Lower leg skin (tissue), 4 donors: ENCODE measurements around the gene TMEM156. TPM values are rescaled to one million over a fixed set of nuclear protein-coding genes. Genes with fewer than 3 reads are reported as not detected.

Experiments
- DNase-seq, 2 donors: peaks; one replicate each; pipeline ENCODE4 v3.0.0-alpha.2; 2019; ENCODE audit warnings: low spot score in 2 of 2
- H3K4me3 ChIP-seq: fragments of 200-600 bp; sonication (generic); 2 replicates; pipeline ENCODE4 v1.5.1; 2017; ENCODE audit warnings: mild to moderate bottlenecking, low read depth; ENCODE audit not compliant: poor library complexity, severe bottlenecking
- POLR2A ChIP-seq, 2 donors: fragments of 450-650 bp; IDR thresholded peaks; one replicate each; pipeline ENCODE4 v1.6.1; 2016 to 2017; ENCODE audit warnings: antibody characterized with exemption in 2 of 2, mild to moderate bottlenecking in 1 of 2, moderate library complexity in 1 of 2
- WGBS, 2 donors: methylation state at CpG; one replicate each; pipeline ENCODE4 v1.1.5; 2018; 5-methylcytosine and 5-hydroxymethylcytosine counted together
- intact Hi-C: fragments of 100-400 bp; cut with DNase I; formaldehyde crosslinking; loops from one replicate; pipeline ENCODE4 v1.15.0; 2023; ENCODE audit warnings: low total_unique reads
- total RNA-seq, 4 donors: library from RNA; depleted of rRNA; stranded (reverse); fragments of >200 nt; gene quantifications; one replicate each; pipeline ENCODE4 v1.1.0, GENCODE V29; 2016
- TF ChIP-seq, protein P1 (sequence below), 3 donors: fragments of 450-650 bp; IDR thresholded peaks; one replicate each; pipeline ENCODE4 v1.5.1; 2016; ENCODE audit warnings: antibody characterized with exemption in 3 of 3, mild to moderate bottlenecking in 3 of 3, moderate library complexity in 2 of 3

The TMEM156 gene
- total RNA-seq, 4 donors from 2014 or later = 0.12 to 0.52 (median 0.23) TPM; not detected in 1

DNA sequence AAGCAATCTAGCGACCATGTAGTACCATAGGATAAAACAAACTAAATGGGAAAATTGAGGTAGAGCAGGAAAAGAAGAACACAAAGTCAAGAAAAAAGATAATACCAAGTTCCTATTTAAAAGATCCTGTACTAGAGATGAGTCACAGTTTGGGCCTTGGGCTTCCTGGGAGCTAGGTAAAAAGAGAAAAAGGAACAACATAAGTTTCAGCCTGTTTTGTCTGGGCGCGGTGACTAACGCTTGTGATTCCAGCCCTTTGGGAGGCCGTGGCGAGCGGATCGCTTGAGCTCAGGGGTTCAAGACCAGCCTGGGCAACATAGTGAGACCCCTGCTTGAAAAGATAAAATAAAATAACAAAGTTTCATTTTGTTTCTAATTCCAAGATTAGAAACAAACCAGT lies 14.0 kb upstream of the TMEM156 start:
- TF ChIP-seq, protein P1, sequence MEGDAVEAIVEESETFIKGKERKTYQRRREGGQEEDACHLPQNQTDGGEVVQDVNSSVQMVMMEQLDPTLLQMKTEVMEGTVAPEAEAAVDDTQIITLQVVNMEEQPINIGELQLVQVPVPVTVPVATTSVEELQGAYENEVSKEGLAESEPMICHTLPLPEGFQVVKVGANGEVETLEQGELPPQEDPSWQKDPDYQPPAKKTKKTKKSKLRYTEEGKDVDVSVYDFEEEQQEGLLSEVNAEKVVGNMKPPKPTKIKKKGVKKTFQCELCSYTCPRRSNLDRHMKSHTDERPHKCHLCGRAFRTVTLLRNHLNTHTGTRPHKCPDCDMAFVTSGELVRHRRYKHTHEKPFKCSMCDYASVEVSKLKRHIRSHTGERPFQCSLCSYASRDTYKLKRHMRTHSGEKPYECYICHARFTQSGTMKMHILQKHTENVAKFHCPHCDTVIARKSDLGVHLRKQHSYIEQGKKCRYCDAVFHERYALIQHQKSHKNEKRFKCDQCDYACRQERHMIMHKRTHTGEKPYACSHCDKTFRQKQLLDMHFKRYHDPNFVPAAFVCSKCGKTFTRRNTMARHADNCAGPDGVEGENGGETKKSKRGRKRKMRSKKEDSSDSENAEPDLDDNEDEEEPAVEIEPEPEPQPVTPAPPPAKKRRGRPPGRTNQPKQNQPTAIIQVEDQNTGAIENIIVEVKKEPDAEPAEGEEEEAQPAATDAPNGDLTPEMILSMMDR (IDR thresholded peaks at IDR 0.05) = no peak
- TF ChIP-seq POLR2A (IDR thresholded peaks at IDR 0.05) = no peak
- no peak for DNase-seq
- WGBS, 2 donors = 67 to 86% methylated on average over 8 of the region's 8 CpGs
- no peak overlapping the region for H3K4me3 ChIP-seq
- intact Hi-C loops = no loop called here

DNA sequence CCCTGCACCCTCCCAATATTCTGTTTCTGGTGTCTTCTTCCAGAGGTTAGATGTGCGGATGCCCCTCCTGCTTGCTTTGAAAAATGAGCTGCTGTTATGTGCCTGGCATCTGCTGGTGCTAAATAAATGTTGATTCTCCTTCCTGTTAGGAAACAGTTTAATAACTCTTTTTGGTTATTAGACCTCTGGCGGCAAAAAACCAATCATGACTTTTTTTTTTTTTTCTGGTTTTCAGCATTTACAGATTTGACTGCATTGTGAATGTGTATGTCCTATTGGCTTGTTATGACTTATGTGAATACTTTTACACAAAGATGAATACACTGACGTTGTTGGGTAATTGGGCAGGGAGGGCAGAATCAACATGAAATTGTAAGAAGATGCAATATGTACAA lies 13.6 kb upstream of the TMEM156 start:
- no peak for DNase-seq
- no peak for TF ChIP-seq POLR2A (IDR thresholded peaks at IDR 0.05)
- TF ChIP-seq, protein P1 (IDR thresholded peaks at IDR 0.05) = no peak
- intact Hi-C loops = no loop called here
- WGBS, 2 donors = 20 to 21% methylated on average over 3 of the region's 3 CpGs
- H3K4me3 ChIP-seq = no peak overlapping the region

DNA sequence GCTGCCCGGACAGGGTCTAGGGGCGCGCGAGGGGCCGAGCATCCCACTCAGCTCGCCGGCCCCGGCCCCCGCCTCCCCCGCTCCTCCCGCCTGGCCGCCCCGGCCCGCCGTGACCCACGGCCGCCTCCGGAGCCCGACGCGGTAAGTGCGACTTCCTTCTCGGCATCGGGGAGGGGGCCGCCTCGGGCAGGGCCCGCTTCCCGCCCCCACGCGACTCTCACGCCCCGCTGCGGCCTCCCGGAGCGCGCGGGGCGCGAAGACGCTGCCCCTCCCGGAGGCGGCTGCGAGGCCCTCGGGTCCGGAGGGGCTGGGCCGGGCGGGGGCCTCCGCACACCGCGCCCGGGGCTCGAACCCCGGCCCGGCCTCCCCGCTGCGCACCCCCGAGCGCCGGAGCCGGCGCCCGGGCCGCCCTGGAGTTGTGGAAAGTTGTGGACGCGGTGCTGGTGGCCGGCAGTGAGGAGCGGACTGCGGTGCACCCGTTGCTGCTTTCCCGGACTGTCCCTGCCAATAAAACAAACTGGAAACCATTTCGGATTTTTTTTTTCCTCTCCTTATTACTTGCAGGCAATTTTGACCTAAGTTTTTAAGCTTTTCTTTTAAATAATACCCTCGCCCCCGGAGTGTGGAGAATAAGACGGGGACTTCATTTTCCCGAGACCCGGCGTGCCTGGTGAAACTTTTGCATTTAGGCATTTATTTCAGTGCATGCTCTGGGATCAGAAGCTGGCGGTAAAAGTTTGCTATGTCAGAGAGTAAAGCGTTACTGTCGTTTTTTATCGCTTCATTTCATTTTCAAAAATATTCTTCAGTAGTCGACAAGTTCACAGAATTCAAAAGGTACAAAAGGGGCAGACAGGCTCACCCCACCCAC lies 13.0 kb upstream of the TMEM156 start:
- TF ChIP-seq POLR2A (IDR thresholded peaks at IDR 0.05) = no peak
- intact Hi-C loops = no loop called here
- peak overlapping the region; percentile 77 for H3K4me3 ChIP-seq
- DNase-seq = no peak
- 0 to 1% methylated on average over 30 to 37 of the region's 82 CpGs for WGBS, 2 donors

DNA sequence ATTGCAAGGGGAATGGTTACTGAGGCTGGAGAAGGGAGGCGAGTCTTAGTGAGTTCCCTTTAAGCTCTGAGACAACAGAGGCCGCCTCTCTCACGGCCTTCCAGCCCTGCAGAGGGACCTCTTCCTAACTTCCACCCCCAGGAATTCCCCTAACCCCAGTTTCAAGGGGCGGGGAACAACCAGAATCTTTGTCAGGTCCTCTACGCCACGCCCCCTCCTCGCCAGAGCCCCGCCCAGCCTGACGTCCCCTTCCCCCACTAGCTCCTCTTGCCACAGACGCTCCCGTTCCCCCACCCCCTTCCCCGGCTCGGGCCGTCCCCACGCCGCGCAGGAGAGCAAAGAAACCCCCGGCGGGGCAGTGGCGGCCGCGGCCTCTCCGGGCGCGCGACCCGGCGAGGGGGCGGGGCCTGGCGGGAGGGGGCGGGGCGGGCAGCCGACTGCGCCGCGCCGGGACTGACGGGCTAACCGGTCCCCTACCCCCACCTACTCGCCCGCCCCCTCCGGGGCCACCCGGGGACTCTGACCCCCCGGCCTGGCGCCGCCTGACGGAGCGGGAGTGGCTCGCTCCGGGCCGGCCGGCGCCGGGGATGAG lies 12.3 kb upstream of the TMEM156 start:
- peak; percentile 90 to 98 for DNase-seq
- TF ChIP-seq, protein P1 (IDR thresholded peaks at IDR 0.05) = no peak
- no peak for TF ChIP-seq POLR2A (IDR thresholded peaks at IDR 0.05)
- peak overlapping the region; percentile 77 for H3K4me3 ChIP-seq
- WGBS, 2 donors = 0% methylated on average over 32 to 38 of the region's 54 CpGs
- intact Hi-C loops = no loop called here

DNA sequence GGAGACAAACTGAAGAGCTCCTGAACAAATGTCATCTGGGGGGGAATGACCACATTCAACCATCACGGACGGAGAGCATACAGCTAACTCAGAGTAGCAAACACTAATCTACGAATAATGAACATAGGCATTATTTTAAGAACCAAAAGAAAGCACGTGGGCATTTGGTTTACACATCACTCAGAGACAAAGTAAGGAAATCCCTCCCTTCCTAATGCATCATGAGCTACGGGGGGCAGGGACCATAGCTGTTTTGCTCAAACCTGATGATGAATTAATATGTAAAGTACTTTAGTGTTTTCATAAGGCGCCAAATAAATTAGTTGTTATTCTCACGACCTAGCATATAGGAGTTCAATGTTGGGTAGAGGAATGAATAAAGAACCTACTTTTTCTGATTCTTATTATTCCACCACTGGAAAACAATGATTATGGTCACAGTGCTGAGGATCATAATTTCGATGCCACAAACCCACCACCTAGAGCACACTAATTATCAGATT lies 11.7 kb upstream of the TMEM156 start:
- TF ChIP-seq POLR2A (IDR thresholded peaks at IDR 0.05) = no peak
- TF ChIP-seq, protein P1 (IDR thresholded peaks at IDR 0.05) = no peak
- DNase-seq = no peak
- intact Hi-C loops = no loop called here
- H3K4me3 ChIP-seq = no peak overlapping the region
- WGBS, 2 donors = 22% methylated on average over 8 of the region's 8 CpGs
